Loucy (cell line): ENCODE results near the gene PRSS36.

Experiments
- H2AFZ ChIP-seq: fragments of 200-600 bp; sonication (generic); 2 replicates; pipeline ENCODE4 v1.6.0; 2016; ENCODE audit warnings: antibody characterized with exemption, mild to moderate bottlenecking, low read length, moderate library complexity
- H3F3A ChIP-seq: fragments of 200-600 bp; 2 replicates; pipeline ENCODE4 v1.6.0; 2016; ENCODE audit warnings: antibody characterized with exemption, low read depth, mild to moderate bottlenecking
- H3K27me3 ChIP-seq: fragments of 200-600 bp; sonication (generic); 2 replicates; pipeline ENCODE4 v1.6.1; 2014; ENCODE audit warnings: low read length, mild to moderate bottlenecking; ENCODE audit not compliant: insufficient read depth, poor library complexity, severe bottlenecking
- H3K36me3 ChIP-seq: fragments of 200-600 bp; sonication (generic); 2 replicates; pipeline ENCODE4 v1.6.1; 2016; ENCODE audit warnings: low read length; ENCODE audit not compliant: insufficient read depth
- H3K4me1 ChIP-seq: fragments of 200-600 bp; sonication (generic); 2 replicates; pipeline ENCODE4 v1.5.1; 2014; ENCODE audit warnings: low read length, mild to moderate bottlenecking; ENCODE audit not compliant: insufficient read depth, poor library complexity, severe bottlenecking
- H3K4me2 ChIP-seq: fragments of 200-600 bp; sonication (generic); 2 replicates; pipeline ENCODE4 v1.6.0; 2014; ENCODE audit warnings: antibody characterized with exemption, low read length, low read depth, mild to moderate bottlenecking; ENCODE audit not compliant: poor library complexity, severe bottlenecking
- H3K4me3 ChIP-seq: fragments of 200-600 bp; sonication (generic); 2 replicates; pipeline ENCODE4 v1.5.1; 2014; ENCODE audit warnings: low read length, mild to moderate bottlenecking, mixed read lengths; ENCODE audit not compliant: poor library complexity, severe bottlenecking
- H3K79me2 ChIP-seq: fragments of 200-600 bp; sonication (generic); 2 replicates; pipeline ENCODE4 v1.6.1; 2014; ENCODE audit warnings: low read length; ENCODE audit not compliant: insufficient read depth
- H3K9ac ChIP-seq: fragments of 200-600 bp; sonication (generic); 2 replicates; pipeline ENCODE4 v1.6.0; 2014; ENCODE audit warnings: mild to moderate bottlenecking, low read depth, low read length, moderate library complexity; ENCODE audit not compliant: poor library complexity, severe bottlenecking
- H3K9me2 ChIP-seq: fragments of 200-600 bp; sonication (generic); replicated peaks from 2 replicates; pipeline ENCODE4 v1.6.1; 2016; ENCODE audit warnings: low read depth, low read length, mixed read lengths
- H3K9me3 ChIP-seq: fragments of 200-600 bp; sonication (generic); 2 replicates; pipeline ENCODE4 v1.6.1; 2014; ENCODE audit warnings: mild to moderate bottlenecking, antibody characterized with exemption, low read length, low read depth; ENCODE audit not compliant: insufficient read depth
- H4K20me1 ChIP-seq: fragments of 200-600 bp; sonication (generic); 2 replicates; pipeline ENCODE4 v1.6.0; 2014; ENCODE audit warnings: antibody characterized with exemption, low read length, mild to moderate bottlenecking; ENCODE audit not compliant: insufficient read depth, poor library complexity, severe bottlenecking
- EZH2phosphoT487 ChIP-seq: fragments of 200-600 bp; IDR thresholded peaks from 2 replicates; pipeline ENCODE4 v1.6.1; 2018; ENCODE audit warnings: antibody characterized with exemption, mild to moderate bottlenecking, moderate library complexity, borderline replicate concordance
- TF ChIP-seq, protein P1 (sequence below): fragments of 200-600 bp; sonication (generic); conservative IDR thresholded peaks from 2 replicates; pipeline ENCODE4 v1.5.1; 2014; ENCODE audit warnings: mild to moderate bottlenecking, antibody characterized with exemption, low read length

PRSS36 gene

DNA sequence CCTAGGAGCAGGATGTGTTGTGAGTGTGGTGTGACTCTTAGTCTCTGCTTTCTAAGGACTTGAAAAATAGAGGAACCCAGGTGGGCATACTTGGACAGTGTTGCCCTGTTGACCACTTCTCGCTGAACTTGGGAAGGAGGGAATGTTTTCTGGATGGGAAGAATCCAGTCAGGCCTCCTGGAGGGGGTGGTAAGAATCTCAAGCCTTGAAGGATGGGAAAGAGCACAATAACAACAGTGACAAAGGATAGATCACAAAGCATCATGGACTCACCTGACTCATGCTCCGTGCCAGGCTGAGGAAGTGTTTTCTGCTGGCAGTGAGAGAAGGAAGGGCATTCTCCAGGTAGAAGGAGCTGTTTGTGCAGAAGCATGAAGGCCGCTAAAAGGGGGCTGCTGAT is 24.0 kb downstream of the PRSS36 start:
- Histone ChIP-seq H3K4me1 (no peaks in the 10 kb centered on the region), H2AFZ (no peak overlapping the region), H3K4me3 (no peak overlapping the region), H3K9ac (no peak overlapping the region), H3K27me3 (no peaks in the 10 kb centered on the region), H3F3A (no peaks in the 10 kb centered on the region), H3K79me2 (peaks cover 3% of the 10 kb centered on the region; the same call in 1 of the 2 replicates), H3K9me2 (no peaks in the 10 kb centered on the region), H4K20me1 (no peaks in the 10 kb centered on the region), H3K36me3 (peaks cover 9% of the 10 kb centered on the region; the same call in 1 of the 2 replicates), H3K9me3 (no peaks in the 10 kb centered on the region), H3K4me2 (no peak overlapping the region)
- TF ChIP-seq, protein P1, sequence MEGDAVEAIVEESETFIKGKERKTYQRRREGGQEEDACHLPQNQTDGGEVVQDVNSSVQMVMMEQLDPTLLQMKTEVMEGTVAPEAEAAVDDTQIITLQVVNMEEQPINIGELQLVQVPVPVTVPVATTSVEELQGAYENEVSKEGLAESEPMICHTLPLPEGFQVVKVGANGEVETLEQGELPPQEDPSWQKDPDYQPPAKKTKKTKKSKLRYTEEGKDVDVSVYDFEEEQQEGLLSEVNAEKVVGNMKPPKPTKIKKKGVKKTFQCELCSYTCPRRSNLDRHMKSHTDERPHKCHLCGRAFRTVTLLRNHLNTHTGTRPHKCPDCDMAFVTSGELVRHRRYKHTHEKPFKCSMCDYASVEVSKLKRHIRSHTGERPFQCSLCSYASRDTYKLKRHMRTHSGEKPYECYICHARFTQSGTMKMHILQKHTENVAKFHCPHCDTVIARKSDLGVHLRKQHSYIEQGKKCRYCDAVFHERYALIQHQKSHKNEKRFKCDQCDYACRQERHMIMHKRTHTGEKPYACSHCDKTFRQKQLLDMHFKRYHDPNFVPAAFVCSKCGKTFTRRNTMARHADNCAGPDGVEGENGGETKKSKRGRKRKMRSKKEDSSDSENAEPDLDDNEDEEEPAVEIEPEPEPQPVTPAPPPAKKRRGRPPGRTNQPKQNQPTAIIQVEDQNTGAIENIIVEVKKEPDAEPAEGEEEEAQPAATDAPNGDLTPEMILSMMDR = no peak
- TF ChIP-seq EZH2phosphoT487 = no peak

DNA sequence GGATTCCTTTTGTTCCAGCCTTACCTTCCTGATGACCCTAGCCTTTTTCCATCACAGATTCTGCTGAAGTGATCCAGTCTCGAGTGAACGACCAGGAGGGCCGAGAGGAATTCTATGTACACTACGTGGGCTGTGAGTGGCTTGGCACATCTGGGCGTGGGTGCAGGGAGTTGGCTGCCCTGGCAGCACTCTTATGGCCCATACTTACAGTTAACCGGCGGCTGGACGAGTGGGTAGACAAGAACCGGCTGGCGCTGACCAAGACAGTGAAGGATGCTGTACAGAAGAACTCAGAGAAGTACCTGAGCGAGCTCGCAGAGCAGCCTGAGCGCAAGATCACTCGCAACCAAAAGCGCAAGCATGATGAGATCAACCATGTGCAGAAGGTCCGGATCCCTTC is 29.7 kb downstream of the PRSS36 start:
- Histone ChIP-seq H3K9me2 (no peaks in the 10 kb centered on the region), H3K79me2 (peaks cover 28% of the 10 kb centered on the region), H2AFZ (no peak overlapping the region), H3F3A (no peaks in the 10 kb centered on the region), H3K4me1 (peaks cover 7% of the 10 kb centered on the region), H3K4me2 (no peak overlapping the region), H3K9ac (no peak overlapping the region), H3K36me3 (peaks cover 19% of the 10 kb centered on the region; the same call in 1 of the 2 replicates), H4K20me1 (peaks cover 21% of the 10 kb centered on the region), H3K27me3 (no peaks in the 10 kb centered on the region), H3K4me3 (no peak overlapping the region), H3K9me3 (no peaks in the 10 kb centered on the region)
- TF ChIP-seq EZH2phosphoT487 = no peak
- TF ChIP-seq, protein P1 = no peak

DNA sequence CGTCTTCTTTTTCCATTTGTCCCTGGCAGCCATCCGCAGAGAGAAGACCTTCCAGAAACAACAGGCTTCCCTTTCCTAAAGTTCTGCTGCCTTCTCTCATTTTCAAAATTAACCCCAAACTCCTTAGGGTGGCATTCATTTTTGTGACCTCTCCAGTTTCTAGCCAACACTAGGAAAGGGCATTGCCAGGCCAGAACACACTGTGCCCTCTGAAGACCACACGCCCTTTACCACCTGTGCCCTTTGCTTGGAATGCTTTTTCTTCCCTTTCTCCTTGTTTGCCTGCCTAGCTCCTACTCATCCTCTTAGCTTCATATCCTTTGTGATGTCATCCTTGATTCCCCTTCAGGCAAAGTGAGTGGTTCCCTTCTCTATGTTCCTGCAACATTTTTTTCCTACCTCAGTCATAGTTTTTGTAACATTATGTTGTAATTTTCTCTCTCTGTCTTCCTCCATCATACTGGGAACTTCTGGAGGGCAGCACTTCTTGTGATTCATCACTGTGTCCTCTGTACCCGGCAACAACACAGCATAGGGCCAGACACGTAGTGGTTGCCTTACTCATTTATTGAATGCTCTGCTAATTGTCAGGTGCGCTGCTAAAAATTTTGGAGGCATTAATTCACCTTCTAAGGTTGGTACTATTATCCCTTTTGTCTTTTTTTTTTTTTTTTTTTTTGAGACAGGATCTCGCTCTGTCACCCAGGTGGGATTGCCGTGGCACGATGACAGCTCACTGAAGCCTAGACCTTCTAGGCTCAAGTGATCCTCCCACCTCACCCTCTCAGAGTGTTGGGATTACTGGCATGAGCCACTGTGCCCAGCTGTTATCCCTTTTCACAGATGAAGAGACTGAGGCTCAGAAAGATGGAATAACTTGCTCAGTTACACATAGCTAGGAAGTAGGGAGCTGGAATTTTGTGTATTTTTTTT is 31.4 kb downstream of the PRSS36 start:
- H3K9ac ChIP-seq = peak overlapping the region; percentile 83
- TF ChIP-seq EZH2phosphoT487 = no peak
- TF ChIP-seq, protein P1 = no peak
- H3K27me3 ChIP-seq = no peaks in the 10 kb centered on the region
- H3K4me2 ChIP-seq = peak overlapping the region; percentile 94
- peaks cover 7% of the 10 kb centered on the region for H3K4me1 ChIP-seq
- peaks cover 4% of the 10 kb centered on the region; the same call in 1 of the 2 replicates for H3F3A ChIP-seq
- peak overlapping the region; percentile 92 for H3K4me3 ChIP-seq
- H3K79me2 ChIP-seq = peaks cover 28% of the 10 kb centered on the region
- no peaks in the 10 kb centered on the region for H3K9me2 ChIP-seq
- no peak overlapping the region for H2AFZ ChIP-seq
- peaks cover 19% of the 10 kb centered on the region; the same call in 1 of the 2 replicates for H3K36me3 ChIP-seq
- peaks cover 21% of the 10 kb centered on the region for H4K20me1 ChIP-seq
- H3K9me3 ChIP-seq = no peaks in the 10 kb centered on the region
